Spleen (tissue), 11 donors: Measurements from ENCODE around the gene CABLES1. TPM values are rescaled to one million over a fixed set of nuclear protein-coding genes. Genes with fewer than 3 reads are reported as not detected.
"Not testable (repeated sequence)": the region's sequence is repeated elsewhere in the genome, so short reads cannot be mapped to it uniquely, and the experiment has no call there.

ENCODE experiments used
- DNase-seq: peaks from one replicate; pipeline ENCODE4 v3.0.0-alpha.2; 2020
- H3K27ac ChIP-seq, 8 donors: fragments of 200-600 bp; sonication (generic) in 7 of 8; 1 replicate in 4 of 8; 2 replicates in 4 of 8; pipeline versions ENCODE4 v1.5.0 to v1.8.0; 2016 to 2021; ENCODE audit warnings: inconsistent platforms in 4 of 8, mild to moderate bottlenecking in 4 of 8, moderate library complexity in 1 of 8
- H3K27me3 ChIP-seq, 7 donors: fragments of 200-600 bp; sonication (generic) in 6 of 7; replicated peaks in 1 of 7; 1 replicate in 4 of 7; 2 replicates in 3 of 7; pipeline versions ENCODE4 v1.5.0 to v1.8.0; 2016 to 2021; ENCODE audit warnings: inconsistent platforms in 3 of 7, mild to moderate bottlenecking in 1 of 7
- H3K36me3 ChIP-seq, 6 donors: fragments of 200-600 bp; sonication (generic) in 5 of 6; 1 replicate in 4 of 6; 2 replicates in 2 of 6; pipeline versions ENCODE4 v1.5.0 to v1.8.0; 2016 to 2021; ENCODE audit warnings: inconsistent platforms in 2 of 6
- H3K4me1 ChIP-seq, 6 donors: fragments of 200-600 bp; sonication (generic) in 5 of 6; 1 replicate in 3 of 6; 2 replicates in 3 of 6; pipeline versions ENCODE4 v1.5.0 to v1.8.0; 2016 to 2021; ENCODE audit warnings: inconsistent platforms in 3 of 6
- H3K4me3 ChIP-seq, 8 donors: fragments of 200-600 bp; sonication (generic) in 7 of 8; 1 replicate in 4 of 8; 2 replicates in 4 of 8; pipeline versions ENCODE4 v1.5.0 to v1.8.0; 2016 to 2021; ENCODE audit warnings: inconsistent platforms in 4 of 8, mild to moderate bottlenecking in 4 of 8, moderate library complexity in 2 of 8
- H3K9me3 ChIP-seq, 8 donors: fragments of 200-600 bp; sonication (generic) in 7 of 8; 1 replicate in 4 of 8; 2 replicates in 4 of 8; pipeline versions ENCODE4 v1.5.0 to v1.8.0; 2016 to 2021; ENCODE audit warnings: inconsistent platforms in 4 of 8
- POLR2A ChIP-seq, 3 donors: fragments of 450-650 bp; IDR thresholded peaks; one replicate each; pipeline ENCODE4 v1.5.1; 2017; ENCODE audit warnings: antibody characterized with exemption in 3 of 3, mild to moderate bottlenecking in 1 of 3
- POLR2AphosphoS5 ChIP-seq, 3 donors: sonication (generic); formaldehyde crosslinking; IDR thresholded peaks; one replicate each; pipeline ENCODE4 v1.5.1; 2017; ENCODE audit warnings: antibody characterized with exemption in 3 of 3
- WGBS, 5 donors: extraction: QIAGEN DNeasy Blood & Tissue Kit in 3 of 5; methylation state at CpG; one replicate each; pipeline versions ENCODE4 v1.1.5 to v1.1.7; 2013 to 2018; 5-methylcytosine and 5-hydroxymethylcytosine counted together
- intact Hi-C: fragments of 100-400 bp; cut with DNase I; formaldehyde crosslinking; loops from one replicate; pipeline ENCODE4 v1.15.0; 2023; ENCODE audit warnings: low total_unique reads
- polyA plus RNA-seq, 3 donors: library from polyadenylated mRNA; stranded (reverse); fragments of 200-250 nt; gene quantifications; one replicate each; pipeline ENCODE4 v1.2.1, GENCODE V29; 2013
- total RNA-seq, 7 donors: library from RNA; depleted of rRNA in 3 of 7; stranded (reverse); fragments of >200 nt in 3 of 7; fragmentation: NEBNext Ultra II Directional in 4 of 7; extraction: Animal tissue kit (Norgen Biotek cat#: 25700) in 4 of 7; gene quantifications; one replicate each; pipeline versions ENCODE4 v1.1.0 to v1.2.1, GENCODE V29; 2016 to 2021
- TF ChIP-seq, protein P1 (sequence below), 11 experiments: fragments of 200-600 bp in 7 of 11; fragments of 450-650 bp in 4 of 11; sonication (generic) in 4 of 11; IDR thresholded peaks in 8 of 11; conservative IDR thresholded peaks in 3 of 11; 1 replicate in 7 of 11; 2 replicates in 4 of 11; pipeline versions ENCODE4 v1.4.0 to v1.8.0; 2016 to 2021; ENCODE audit warnings: antibody characterized with exemption in 11 of 11, inconsistent platforms in 4 of 11, mild to moderate bottlenecking in 1 of 11
- donor health status: healthy with polysubstance abuse.
- donor health status: DM: no; HTN: no; CAD: no; lungs with moderate emphysema.
- donor health status: DM: no; HTN: no; CAD: no.
- donor health status: Bipolar disorder and iron deficiency.
- donor health status: healthy.
- donor health status: DM: no; HTN: no; CAD: no.
- donor health status: DM: yes; HTN: yes; CAD: no.

Gene CABLES1
- total and polyA plus RNA-seq, 10 donors: 1.7 to 18.7 (median 6.0) TPM

DNA sequence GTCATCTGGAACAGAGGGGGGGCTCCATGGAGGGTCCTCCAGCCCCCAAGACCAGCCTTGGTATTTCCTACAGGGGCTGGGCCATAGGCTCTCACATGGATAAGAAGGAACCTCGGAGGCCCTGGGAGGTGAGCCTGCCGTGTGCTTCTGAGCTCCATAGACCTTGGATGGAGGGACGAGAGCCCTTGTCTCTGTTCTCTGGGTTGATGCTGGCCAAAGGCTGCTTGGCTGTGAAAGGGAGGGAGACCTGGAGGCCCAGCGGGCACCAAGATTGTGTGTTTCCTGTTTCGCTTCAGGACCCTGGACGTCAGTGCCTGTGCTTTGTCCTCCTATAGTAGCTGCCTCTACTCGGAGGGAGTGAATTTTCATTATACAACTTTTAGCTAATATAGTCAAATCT, 20.8 kb downstream of the CABLES1 start:
- DNase-seq: no peak
- no peaks in the 10 kb centered on the region for H3K4me1 ChIP-seq
- no peaks in the 10 kb centered on the region for H3K27me3 ChIP-seq
- TF ChIP-seq, protein P1, sequence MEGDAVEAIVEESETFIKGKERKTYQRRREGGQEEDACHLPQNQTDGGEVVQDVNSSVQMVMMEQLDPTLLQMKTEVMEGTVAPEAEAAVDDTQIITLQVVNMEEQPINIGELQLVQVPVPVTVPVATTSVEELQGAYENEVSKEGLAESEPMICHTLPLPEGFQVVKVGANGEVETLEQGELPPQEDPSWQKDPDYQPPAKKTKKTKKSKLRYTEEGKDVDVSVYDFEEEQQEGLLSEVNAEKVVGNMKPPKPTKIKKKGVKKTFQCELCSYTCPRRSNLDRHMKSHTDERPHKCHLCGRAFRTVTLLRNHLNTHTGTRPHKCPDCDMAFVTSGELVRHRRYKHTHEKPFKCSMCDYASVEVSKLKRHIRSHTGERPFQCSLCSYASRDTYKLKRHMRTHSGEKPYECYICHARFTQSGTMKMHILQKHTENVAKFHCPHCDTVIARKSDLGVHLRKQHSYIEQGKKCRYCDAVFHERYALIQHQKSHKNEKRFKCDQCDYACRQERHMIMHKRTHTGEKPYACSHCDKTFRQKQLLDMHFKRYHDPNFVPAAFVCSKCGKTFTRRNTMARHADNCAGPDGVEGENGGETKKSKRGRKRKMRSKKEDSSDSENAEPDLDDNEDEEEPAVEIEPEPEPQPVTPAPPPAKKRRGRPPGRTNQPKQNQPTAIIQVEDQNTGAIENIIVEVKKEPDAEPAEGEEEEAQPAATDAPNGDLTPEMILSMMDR (IDR thresholded peaks at IDR 0.05 in 8 of 11, conservative IDR thresholded peaks at IDR 0.05 in 3 of 11): no peak
- no peak for TF ChIP-seq POLR2AphosphoS5 (IDR thresholded peaks at IDR 0.05)
- TF ChIP-seq POLR2A (IDR thresholded peaks at IDR 0.05): no peak
- no peak overlapping the region for H3K4me3 ChIP-seq
- 83 to 96% (median 89%) methylated on average over 5 to 7 of the region's 7 CpGs for WGBS, 5 donors
- H3K9me3 ChIP-seq: no peaks in the 10 kb centered on the region
- intact Hi-C loops: no loop called here
- H3K36me3 ChIP-seq: no peaks in the 10 kb centered on the region
- no peak overlapping the region for H3K27ac ChIP-seq

DNA sequence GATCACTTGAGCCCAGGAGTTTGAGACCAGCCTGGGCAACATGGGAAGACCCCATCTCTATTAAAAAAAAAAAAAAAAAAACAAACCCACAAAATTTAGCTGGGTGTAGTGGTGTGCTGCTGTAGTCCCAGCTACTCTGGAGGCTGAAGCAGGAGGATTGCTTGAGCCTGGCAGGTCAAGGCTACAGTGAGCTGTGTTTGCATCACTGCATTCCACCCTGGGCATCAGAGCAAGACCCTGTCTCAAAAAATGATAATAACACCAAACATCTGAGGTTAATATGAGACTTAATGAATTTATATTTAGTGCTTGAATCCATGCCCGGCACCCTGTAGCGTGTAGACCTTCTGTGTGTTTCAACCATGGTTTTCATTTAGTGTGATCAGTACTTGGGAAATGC, 22.8 kb downstream of the CABLES1 start:
- TF ChIP-seq POLR2AphosphoS5 (IDR thresholded peaks at IDR 0.05): no peak
- TF ChIP-seq, protein P1 (IDR thresholded peaks at IDR 0.05 in 8 of 11, conservative IDR thresholded peaks at IDR 0.05 in 3 of 11): no peak
- no peak for TF ChIP-seq POLR2A (IDR thresholded peaks at IDR 0.05)
- Histone ChIP-seq H3K36me3 (no peaks in the 10 kb centered on the region), H3K27me3 (no peaks in the 10 kb centered on the region), H3K4me1 (no peaks in the 10 kb centered on the region), H3K9me3 (no peaks in the 10 kb centered on the region), H3K27ac (no peak overlapping the region), H3K4me3 (no peak overlapping the region)
- intact Hi-C loops: no loop called here
- DNase-seq: no peak
- WGBS, 5 donors: 94 to 100% (median 97%) methylated on average over 2 of the region's 2 CpGs

DNA sequence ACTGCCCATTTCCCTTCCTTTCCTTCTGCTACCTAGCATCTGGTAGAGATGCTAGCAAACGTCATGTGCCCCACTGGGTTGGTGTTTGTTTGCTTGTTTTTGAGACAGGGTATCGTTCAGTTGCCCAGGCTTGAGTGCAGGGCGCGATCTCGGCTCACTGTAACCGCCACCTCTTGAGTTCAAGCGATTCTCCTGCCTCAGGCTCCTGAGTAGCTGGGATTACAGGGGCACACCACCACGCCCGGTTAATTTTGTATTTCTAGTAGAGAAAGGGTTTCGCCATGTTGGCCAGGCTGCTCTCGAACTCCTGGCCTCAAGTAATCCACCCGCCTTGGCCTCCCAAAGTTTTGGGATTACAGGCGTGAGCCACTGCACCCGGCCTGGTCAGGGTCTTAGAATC, 23.6 kb downstream of the CABLES1 start:
- 91 to 97% (median 95%) methylated on average over 14 of the region's 14 CpGs for WGBS, 5 donors

DNA sequence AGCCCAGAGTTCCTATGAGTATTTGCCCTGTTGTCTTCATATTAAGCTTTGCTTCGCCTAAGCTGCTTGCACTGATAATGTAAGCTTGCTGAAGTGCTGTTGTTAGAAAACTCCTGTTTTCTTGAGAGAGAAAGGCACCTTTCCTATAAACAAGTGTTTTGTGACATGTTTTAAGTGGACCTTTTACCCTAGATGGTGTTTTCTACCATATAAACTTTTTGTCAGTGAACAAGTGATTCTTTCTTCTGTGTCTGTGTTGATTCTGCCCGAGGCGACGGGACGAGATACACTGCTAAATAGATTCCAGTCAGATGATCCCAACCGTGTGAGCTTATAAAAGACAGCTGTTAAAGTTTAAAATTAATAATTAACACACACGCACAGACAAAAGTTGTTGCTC, 24.1 kb downstream of the CABLES1 start:
- 86 to 97% (median 94%) methylated on average over 7 of the region's 7 CpGs for WGBS, 5 donors
- Histone ChIP-seq H3K9me3 (no peaks in the 10 kb centered on the region), H3K36me3 (no peaks in the 10 kb centered on the region), H3K4me3 (no peak overlapping the region), H3K27me3 (no peaks in the 10 kb centered on the region), H3K4me1 (no peaks in the 10 kb centered on the region), H3K27ac (no peak overlapping the region)
- no peak for DNase-seq
- TF ChIP-seq, protein P1 (IDR thresholded peaks at IDR 0.05 in 8 of 11, conservative IDR thresholded peaks at IDR 0.05 in 3 of 11): no peak
- TF ChIP-seq POLR2A (IDR thresholded peaks at IDR 0.05): no peak
- no peak for TF ChIP-seq POLR2AphosphoS5 (IDR thresholded peaks at IDR 0.05)
- intact Hi-C loops: no loop called here

More for the DNA sequence above, 23.6 kb downstream of the CABLES1 start:
- intact Hi-C loops, H3K4me3 ChIP-seq, H3K9me3 ChIP-seq, H3K4me1 ChIP-seq, H3K36me3 ChIP-seq, H3K27ac ChIP-seq, DNase-seq, H3K27me3 ChIP-seq: not testable (repeated sequence)

DNA sequence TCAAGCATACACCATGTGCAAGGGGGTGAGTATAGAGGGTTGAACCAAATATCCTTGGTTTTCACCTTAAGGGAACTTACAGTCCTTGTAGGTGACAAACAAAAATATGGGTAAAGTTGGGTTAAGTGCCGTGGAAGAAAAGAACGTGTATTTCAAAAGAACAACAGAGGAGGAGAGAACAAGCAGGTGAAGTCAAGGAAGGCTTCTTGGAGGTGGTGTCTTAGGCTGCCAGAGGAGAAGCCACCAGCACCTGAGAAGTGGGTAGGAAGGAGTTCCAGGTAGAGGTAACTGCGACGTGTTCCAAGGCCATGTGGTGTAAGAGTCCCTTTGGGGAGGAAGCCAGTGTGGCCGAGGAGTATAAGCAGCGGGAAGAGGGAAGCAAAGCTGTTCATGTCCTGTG, 27.2 kb downstream of the CABLES1 start:
- H3K36me3 ChIP-seq: no peaks in the 10 kb centered on the region
- 76 to 87% (median 80%) methylated on average over 6 of the region's 6 CpGs for WGBS, 5 donors
- H3K4me1 ChIP-seq: peaks cover 0 to 10% (median 0%) of the 10 kb centered on the region in 6 donors
- intact Hi-C loops: no loop called here
- no peak for DNase-seq
- no peaks in the 10 kb centered on the region for H3K9me3 ChIP-seq
- TF ChIP-seq, protein P1 (IDR thresholded peaks at IDR 0.05 in 8 of 11, conservative IDR thresholded peaks at IDR 0.05 in 3 of 11): no peak
- TF ChIP-seq POLR2A (IDR thresholded peaks at IDR 0.05) (no peak), POLR2AphosphoS5 (IDR thresholded peaks at IDR 0.05) (no peak)
- H3K27ac ChIP-seq: no peak overlapping the region
- no peaks in the 10 kb centered on the region for H3K27me3 ChIP-seq
- H3K4me3 ChIP-seq: no peak overlapping the region
